ENCODE results near the gene PSMB9.

PSMB9 gene

DNA sequence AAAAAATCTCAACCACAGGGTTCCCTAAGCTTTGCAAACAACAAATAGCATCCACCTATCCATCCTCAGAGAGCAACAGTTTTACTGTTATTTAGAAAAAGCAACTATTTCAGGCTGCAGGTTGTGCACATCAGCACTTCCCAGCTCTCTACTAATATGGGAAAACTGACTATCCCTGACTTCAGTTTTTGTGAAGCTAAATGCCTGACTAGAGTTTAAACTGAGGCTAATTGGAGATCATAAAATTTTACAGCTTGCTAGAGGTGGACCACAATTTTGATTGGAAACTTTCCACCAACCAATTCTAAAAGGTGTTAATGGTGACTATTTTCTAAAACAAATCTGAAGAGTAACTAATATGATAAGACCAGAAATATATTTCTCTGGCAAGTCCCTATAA, 50.0 kb downstream of the PSMB9 start:
- DNase-seq (ENCODE audit: insufficient read length, low spot score), result no peak
- no peak for FAIRE-seq
- TF ChIP-seq, protein P1, sequence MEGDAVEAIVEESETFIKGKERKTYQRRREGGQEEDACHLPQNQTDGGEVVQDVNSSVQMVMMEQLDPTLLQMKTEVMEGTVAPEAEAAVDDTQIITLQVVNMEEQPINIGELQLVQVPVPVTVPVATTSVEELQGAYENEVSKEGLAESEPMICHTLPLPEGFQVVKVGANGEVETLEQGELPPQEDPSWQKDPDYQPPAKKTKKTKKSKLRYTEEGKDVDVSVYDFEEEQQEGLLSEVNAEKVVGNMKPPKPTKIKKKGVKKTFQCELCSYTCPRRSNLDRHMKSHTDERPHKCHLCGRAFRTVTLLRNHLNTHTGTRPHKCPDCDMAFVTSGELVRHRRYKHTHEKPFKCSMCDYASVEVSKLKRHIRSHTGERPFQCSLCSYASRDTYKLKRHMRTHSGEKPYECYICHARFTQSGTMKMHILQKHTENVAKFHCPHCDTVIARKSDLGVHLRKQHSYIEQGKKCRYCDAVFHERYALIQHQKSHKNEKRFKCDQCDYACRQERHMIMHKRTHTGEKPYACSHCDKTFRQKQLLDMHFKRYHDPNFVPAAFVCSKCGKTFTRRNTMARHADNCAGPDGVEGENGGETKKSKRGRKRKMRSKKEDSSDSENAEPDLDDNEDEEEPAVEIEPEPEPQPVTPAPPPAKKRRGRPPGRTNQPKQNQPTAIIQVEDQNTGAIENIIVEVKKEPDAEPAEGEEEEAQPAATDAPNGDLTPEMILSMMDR (IDR thresholded peaks at IDR 0.05; ENCODE audit: insufficient read depth, missing control alignments), result no peak

DNA sequence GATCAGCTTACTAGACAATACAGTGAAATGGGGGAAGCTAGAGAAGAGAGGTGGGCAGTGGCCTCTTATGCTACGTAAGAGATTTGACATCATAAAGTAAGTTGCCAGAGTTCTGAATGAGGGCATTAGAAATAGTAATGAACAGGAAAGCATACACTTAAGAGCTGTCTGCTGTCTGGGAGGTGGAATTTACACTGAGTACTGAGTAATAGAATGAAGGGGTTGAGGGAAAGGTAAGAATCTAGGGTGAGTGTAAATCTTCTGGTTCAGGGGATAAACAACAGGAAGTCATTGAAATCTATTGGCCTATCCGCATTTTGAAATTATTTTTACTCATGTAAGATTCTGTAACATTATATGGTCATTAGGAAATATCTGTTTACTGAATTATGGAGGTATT, 51.1 kb downstream of the PSMB9 start:
- FAIRE-seq (no peak), DNase-seq (ENCODE audit: insufficient read length, low spot score) (no peak)
- TF ChIP-seq, protein P1 (IDR thresholded peaks at IDR 0.05; ENCODE audit: insufficient read depth, missing control alignments), result no peak

GRCh38 chr6:32906539-32906938, 52.5 kb downstream of the PSMB9 start:
- FAIRE-seq, result no peak
- DNase-seq (ENCODE audit: insufficient read length, low spot score), result no peak
- TF ChIP-seq, protein P1 (IDR thresholded peaks at IDR 0.05; ENCODE audit: insufficient read depth, missing control alignments), result no peak

DNA sequence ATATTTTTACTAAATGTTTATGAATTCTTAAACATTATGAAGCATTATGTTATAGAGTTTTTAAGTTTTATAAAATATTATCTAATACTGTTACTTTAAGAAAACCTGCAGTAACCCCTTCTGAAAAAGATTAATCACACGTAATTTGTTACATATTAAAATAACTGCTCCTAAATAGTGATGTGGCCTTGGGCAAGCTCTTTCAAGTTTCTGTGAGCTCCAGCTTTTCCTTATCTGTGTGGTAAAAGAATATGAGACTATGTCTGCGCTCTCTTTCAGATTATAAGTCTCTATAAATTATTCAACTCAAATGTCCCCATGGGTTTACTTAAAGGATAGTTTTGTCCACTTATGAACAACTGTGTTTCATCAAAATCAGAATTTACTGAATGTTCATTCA, 54.9 kb downstream of the PSMB9 start:
- DNase-seq (ENCODE audit: insufficient read length, low spot score) (no peak), FAIRE-seq (peak; percentile 11)

More for the DNA sequence above, 54.9 kb downstream of the PSMB9 start:
- TF ChIP-seq, protein P1 (IDR thresholded peaks at IDR 0.05; ENCODE audit: insufficient read depth, missing control alignments), result no peak
